GM18517 (cell line): Measurements from ENCODE around the gene ABCC1.
"Not testable (repeated sequence)": the region's sequence is repeated elsewhere in the genome, so short reads cannot be mapped to it uniquely, and the experiment has no call there.

Source experiments
- ATAC-seq: cut with Tn5 transposase; IDR thresholded peaks from one replicate; pipeline ENCODE4 v1.9.1; 2021; ENCODE audit warnings: mild to moderate bottlenecking, moderate library complexity; ENCODE audit not compliant: unreplicated experiment

ABCC1 gene

GRCh38 chr16:15942931-15943690 is 6.3 kb upstream of the ABCC1 start:
- ATAC-seq, result no peak

GRCh38 chr16:15946257-15947044 is 3.0 kb upstream of the ABCC1 start:
- ATAC-seq, result no peak

- ATAC-seq, result no peak
Observed at GRCh38 chr16:15947983-15948509, 1.4 kb upstream of the ABCC1 start.

- no peak for ATAC-seq
Observed at GRCh38 chr16:15948532-15949209, 745 bp upstream of the ABCC1 start.

GRCh38 chr16:15950161-15950854 is 892 bp downstream of the ABCC1 start:
- ATAC-seq, result no peak

DNA sequence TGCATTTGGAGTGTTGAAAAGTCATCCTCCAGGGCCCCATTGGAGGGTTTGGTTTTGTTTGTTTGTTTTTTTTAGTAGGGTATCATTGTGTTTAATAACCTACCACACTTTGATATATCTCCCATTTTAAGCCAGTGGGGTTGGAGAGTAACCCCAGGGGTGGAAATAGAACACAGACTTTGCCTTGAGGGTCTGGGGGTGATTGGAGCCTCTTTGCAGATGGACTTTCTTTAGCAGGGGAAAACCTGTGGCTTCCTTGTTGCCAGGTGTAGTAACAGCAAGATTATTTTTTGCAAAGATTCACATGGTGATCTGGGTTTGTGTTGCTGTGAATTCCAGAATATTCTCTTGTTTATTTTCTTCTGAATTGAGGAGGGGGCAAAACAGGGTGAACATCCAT is 1.5 kb downstream of the ABCC1 start:
- no peak for ATAC-seq

DNA sequence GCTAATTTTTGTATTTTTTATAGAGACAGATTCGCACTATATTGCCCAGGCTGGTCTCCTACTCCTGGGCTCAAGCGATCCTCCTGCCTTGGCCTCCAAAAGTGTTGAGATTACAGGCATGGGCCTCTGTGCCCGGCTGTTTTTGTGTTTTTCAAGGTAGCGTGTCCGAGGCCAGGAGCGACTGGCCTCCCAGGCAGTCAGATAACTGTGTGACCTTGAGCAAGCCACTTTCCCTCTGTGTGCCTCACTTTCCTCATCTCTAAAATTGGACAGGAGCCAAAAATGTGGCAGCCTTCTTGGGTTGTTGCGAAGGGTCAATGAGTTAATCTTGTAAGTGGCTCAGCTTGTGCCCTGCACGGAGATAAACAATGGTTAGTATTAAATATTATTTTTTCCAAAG is 2.4 kb downstream of the ABCC1 start:
- no peak for ATAC-seq

DNA sequence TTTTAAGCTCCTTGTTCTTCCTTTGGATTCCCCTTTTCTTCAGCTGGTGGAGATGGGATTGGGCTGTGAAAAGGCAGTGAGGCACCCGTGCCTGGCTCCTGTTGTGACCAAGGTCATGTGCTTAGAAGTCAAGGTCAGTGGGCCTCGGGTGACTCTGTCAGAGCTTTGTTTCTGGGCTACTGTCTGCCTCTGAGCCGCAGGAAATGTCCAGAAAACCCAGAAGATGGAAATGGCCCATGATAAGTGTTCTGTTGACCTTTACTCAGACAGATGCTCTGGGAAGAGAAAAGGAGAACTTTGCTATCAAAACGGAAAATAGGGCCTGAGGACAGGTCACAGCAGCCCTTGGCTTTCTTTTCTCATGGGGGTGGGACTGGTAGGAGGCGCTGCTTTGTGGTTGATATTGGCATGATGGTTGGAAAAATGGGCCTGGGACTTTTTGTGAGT is 2.9 kb downstream of the ABCC1 start:
- ATAC-seq, result no peak

DNA sequence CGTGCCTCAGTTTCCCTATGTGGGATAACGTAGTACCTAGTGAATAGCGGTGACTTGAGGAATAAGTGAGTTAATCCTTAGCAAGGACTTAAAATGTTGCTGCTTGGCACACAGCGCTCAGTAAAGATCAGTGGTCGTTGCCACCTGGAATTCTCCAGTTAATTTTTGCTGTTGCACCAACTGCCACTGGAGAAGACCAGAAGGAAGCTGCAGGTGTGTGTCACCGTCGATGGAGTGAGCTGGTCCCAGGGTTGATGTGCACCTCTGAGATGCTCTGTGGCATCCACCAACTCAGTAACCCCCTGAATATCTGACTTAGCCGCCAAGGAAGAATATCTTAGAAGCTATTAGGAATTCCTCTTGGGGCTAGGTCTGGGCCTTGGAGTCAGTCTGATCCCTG is 4.1 kb downstream of the ABCC1 start:
- no peak for ATAC-seq

DNA sequence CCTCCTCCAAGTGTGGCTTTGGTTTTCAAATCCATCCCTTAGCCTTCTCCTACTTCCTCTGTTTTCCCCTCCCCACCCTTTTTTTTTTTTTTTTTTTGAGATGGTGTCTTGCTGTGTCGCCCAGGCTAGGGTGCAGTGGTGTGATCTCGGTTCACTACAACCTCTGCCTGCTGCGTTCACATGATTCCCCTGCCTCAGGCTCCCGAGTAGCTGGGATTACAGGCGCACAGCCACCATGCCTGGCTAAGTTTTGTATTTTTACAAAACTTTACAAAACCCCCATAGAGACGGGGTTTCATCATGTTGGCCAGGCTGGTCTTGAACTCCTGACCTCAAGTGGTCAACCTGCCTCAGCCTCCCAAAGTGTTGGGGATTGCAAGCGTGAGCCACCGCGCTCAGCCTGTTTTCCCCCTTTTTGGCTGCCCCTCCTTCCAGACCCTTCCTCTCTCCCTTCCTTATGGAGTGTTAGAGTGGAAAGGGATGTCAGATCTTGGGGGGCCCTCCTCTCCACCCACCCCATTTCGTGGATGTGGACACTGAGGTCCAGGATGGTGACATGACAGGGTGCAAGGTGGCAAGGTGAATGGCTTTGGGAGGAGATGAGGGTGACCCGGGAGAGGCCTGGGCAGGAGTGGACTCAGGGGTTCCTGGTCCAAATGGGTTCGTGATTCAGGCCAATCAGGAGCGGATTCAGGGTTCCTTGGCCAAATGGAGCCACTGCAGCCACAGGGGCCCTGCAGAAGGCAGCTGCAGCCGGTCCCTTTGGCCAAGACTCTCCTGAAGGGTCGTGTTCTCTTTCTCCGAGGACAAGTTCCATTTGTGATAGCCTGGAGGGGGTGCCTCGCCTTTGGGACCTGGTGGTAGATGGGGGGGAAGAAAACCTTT is 4.8 kb downstream of the ABCC1 start:
- no peak for ATAC-seq

DNA sequence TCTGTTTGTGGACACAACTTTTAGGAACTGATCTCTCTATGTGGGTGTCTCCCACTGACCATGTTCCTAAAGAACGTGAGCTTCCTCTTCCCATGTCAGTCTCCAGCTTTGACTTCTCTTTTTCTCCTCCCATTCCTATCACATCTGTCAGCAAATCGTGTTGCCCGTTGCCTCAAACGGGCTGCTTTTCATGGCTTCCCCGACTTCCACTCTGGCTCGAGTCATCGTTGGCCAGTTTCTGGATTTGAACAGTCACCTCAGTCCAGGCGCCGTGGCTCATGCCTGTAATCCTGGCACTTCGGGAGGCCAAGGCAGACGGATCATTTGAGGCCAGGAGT is 5.4 kb downstream of the ABCC1 start:
- ATAC-seq, result no peak

DNA sequence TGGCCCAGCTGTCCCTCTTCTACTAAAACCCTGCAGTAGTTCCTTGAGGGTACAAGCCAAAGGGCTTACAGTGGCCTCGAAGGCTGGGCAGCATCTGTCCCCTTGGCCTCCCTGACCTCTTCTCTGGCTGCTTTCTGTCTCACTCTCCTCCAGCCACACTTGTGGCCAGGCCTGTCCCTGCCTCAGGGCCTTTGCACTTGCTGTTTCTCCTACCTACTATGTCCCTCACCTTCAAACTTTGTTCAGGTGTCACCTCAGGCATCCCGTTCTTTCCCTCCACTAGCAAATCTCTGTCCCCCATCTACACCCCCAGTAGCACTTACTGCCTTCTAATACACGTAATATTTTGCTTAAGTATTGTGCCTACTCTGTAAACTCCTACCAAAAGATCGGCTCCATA is 6.0 kb downstream of the ABCC1 start:
- no peak for ATAC-seq

DNA sequence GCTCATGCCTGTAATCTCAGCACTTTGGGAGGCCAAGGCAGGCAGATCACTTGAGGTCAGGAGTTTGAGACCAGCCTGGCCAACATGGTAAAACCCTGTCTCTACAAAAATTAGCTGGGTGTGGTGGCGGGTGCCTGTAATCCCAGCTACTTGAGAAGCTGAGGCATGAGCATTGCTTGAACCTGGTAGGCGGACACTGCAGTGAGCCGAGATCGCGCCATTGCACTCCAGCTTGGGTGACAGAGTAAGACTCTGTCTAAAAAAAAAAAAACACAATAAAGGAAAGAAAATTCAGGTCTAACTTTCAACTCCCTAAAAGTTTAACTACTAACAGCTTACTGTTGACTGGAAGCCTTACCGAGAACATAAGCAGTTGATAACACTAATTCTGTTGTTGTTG is 6.7 kb downstream of the ABCC1 start:
- not testable (repeated sequence) for ATAC-seq

DNA sequence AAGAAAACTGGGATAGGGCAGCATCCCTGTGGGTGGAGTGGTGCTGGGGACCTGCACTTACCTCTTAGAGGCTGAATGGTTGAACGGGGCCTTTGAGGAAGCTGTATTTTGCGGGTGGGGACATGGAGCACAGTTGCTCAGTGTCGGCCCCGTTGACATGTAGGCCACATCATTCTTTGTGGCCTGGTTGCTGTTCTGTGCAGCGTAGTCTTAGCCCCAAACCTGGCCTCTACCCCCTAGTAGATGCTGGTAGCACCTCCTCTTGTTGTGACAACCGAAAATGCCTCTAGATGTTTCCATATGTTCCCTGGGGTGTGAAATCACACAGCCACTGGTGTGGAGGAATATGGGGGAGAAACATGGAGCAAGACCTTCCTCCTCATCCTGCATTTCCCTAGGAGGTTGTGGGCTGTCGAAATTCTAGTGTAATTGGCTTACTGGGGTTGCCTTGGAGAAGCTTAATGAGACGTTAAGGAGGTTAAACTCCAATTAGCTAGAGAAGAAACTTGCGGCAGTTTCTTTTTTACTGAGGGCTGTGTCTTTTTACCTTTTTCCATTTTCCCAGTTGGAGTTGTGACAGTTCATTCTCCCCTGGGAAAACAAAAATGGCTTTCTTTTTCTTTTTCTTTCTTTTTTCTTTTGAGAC is 9.4 kb downstream of the ABCC1 start:
- no peak for ATAC-seq

GRCh38 chr16:15960124-15960971 is 10.9 kb downstream of the ABCC1 start:
- no peak for ATAC-seq

- ATAC-seq, result peak; percentile 68
Observed at GRCh38 chr16:15961060-15961511, 11.7 kb downstream of the ABCC1 start.

GRCh38 chr16:15961571-15962090 is 12.2 kb downstream of the ABCC1 start:
- ATAC-seq, result peak; percentile 30

DNA sequence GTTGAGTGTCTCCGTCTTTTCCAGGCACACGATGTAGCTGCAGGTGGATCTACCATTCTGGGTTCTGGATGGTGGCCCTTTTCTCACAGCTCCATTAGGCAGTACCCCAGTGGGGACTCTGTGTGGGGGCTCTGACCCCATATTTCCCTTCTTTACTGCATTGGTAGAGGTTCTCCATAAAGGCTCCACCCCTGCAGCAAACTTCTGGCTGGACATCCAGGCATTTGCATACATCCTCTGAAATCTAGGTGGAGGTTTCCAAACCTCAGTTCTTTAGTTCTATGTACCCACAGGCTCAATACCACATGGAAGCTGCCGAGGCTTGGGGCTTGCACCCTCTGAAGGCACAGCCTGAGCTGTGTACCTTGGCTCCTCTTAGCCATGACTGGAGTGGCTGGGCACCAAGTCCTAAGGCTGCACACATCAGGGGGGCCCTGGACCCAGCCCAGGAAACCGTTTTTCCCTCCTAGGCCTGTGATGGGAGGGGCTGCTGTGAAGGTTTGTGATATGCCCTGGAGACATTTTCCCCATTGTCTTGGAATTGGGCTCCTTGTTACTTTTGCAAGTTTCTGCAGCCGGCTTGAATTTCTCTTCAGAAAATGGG is 14.0 kb downstream of the ABCC1 start:
- ATAC-seq, result no peak
